Stimulated activated CD4-positive, alpha-beta T cell treated with anti-CD3 and anti-CD28 coated beads, Interleukin-1b, Interleukin-23, amount 100 ng/mL, for 48 hours (primary cell): ENCODE measurements around the gene GARIN1A.
"Not testable (repeated sequence)": the region's sequence is repeated elsewhere in the genome, so short reads cannot be mapped to it uniquely, and the experiment has no call there.

Experiments used
- DNase-seq: peaks from one replicate; pipeline ENCODE4 v3.0.0-alpha.2; 2020

The GARIN1A gene

GRCh38 chr7:128671992-128672391 is at the start of gene GARIN1A:
GARIN1A (plus strand) TSS chr7:128672292; CDS start chr7:128672398, 106 bp downstream.
- no peak for DNase-seq

- not testable (repeated sequence) for DNase-seq
Observed at GRCh38 chr7:128627124-128627523, 45.0 kb upstream of the GARIN1A start.

GRCh38 chr7:128633915-128634314 is 38.2 kb upstream of the GARIN1A start:
- not testable (repeated sequence) for DNase-seq

GRCh38 chr7:128645206-128645605 is 26.9 kb upstream of the GARIN1A start:
- not testable (repeated sequence) for DNase-seq

GRCh38 chr7:128645844-128646243 is 26.2 kb upstream of the GARIN1A start:
- not testable (repeated sequence) for DNase-seq

- not testable (repeated sequence) for DNase-seq
Observed at GRCh38 chr7:128646877-128647276, 25.2 kb upstream of the GARIN1A start.

GRCh38 chr7:128651096-128651495 is 21.0 kb upstream of the GARIN1A start:
- not testable (repeated sequence) for DNase-seq

GRCh38 chr7:128652606-128653005 is 19.5 kb upstream of the GARIN1A start:
- not testable (repeated sequence) for DNase-seq

GRCh38 chr7:128653197-128653596 is 18.9 kb upstream of the GARIN1A start:
- not testable (repeated sequence) for DNase-seq

GRCh38 chr7:128654080-128654479 is 18.0 kb upstream of the GARIN1A start:
- not testable (repeated sequence) for DNase-seq

- not testable (repeated sequence) for DNase-seq
Observed at GRCh38 chr7:128654501-128654900, 17.6 kb upstream of the GARIN1A start.

- not testable (repeated sequence) for DNase-seq
Observed at GRCh38 chr7:128658428-128658827, 13.7 kb upstream of the GARIN1A start.

GRCh38 chr7:128660596-128660995 is 11.5 kb upstream of the GARIN1A start:
- no peak for DNase-seq

- DNase-seq, result no peak
Observed at GRCh38 chr7:128661446-128661845, 10.6 kb upstream of the GARIN1A start.

- no peak for DNase-seq
Observed at GRCh38 chr7:128662091-128662490, 10.0 kb upstream of the GARIN1A start.

- DNase-seq, result not testable (repeated sequence)
Observed at GRCh38 chr7:128663223-128663622, 8.9 kb upstream of the GARIN1A start.

- DNase-seq, result no peak
Observed at GRCh38 chr7:128665057-128665456, 7.0 kb upstream of the GARIN1A start.

- no peak for DNase-seq
Observed at GRCh38 chr7:128666200-128666599, 5.9 kb upstream of the GARIN1A start.

- DNase-seq, result peak; percentile 13
Observed at GRCh38 chr7:128672927-128673517, 930 bp downstream of the GARIN1A start.

GRCh38 chr7:128673571-128673970 is 1.5 kb downstream of the GARIN1A start:
- no peak for DNase-seq

GRCh38 chr7:128676665-128677064 is 4.6 kb downstream of the GARIN1A start:
- DNase-seq, result no peak

- DNase-seq, result no peak
Observed at GRCh38 chr7:128679920-128680319, 7.8 kb downstream of the GARIN1A start.

- no peak for DNase-seq
Observed at GRCh38 chr7:128681794-128682537, 9.9 kb downstream of the GARIN1A start.

- not testable (repeated sequence) for DNase-seq
Observed at GRCh38 chr7:128683270-128683669, 11.2 kb downstream of the GARIN1A start.
